WTC11 (cell line): ENCODE results near the gene CORO1C. TPM values are rescaled to one million over a fixed set of nuclear protein-coding genes. Genes with fewer than 3 reads are reported as not detected.

Source experiments
- ATAC-seq: fragments of 200-7000 bp; cut with Tn5 transposase; 2 replicates; pipeline ENCODE4 v1.10.0; 2021; ENCODE audit warnings: mild to moderate bottlenecking, moderate library complexity
- CTCF ChIA-PET: fragments of 300-600 bp; sonication (Branson Sonifier 250); formaldehyde crosslinking; loops from one replicate; lab custom pipeline; 2021; ENCODE audit warnings: antibody characterized with exemption; lab: Charles Lee
- POLR2A ChIA-PET: fragments of 350-600 bp; sonication (Branson Sonifier 250); formaldehyde crosslinking; loops from one replicate; lab custom pipeline; 2021; ENCODE audit warnings: antibody characterized with exemption; lab: Charles Lee
- DNase-seq: peaks from one replicate; pipeline ENCODE4 v3.0.0; 2021; ENCODE audit warnings: low spot score
- H3K27ac Mint-ChIP-seq: 2 replicates; pipeline ENCODE4 v1.8.0; 2021; ENCODE audit warnings: mixed read lengths
- H3K27me3 Mint-ChIP-seq: 2 replicates; pipeline ENCODE4 v1.8.0; 2021; ENCODE audit warnings: low read depth, mild to moderate bottlenecking, moderate library complexity, mixed read lengths
- H3K36me3 Mint-ChIP-seq: 2 replicates; pipeline ENCODE4 v1.8.0; 2021; ENCODE audit warnings: mixed read lengths
- H3K4me1 Mint-ChIP-seq: 2 replicates; pipeline ENCODE4 v1.8.0; 2022; ENCODE audit warnings: mixed read lengths
- H3K4me3 Mint-ChIP-seq: 2 replicates; pipeline ENCODE4 v1.8.0; 2021; ENCODE audit warnings: mild to moderate bottlenecking, moderate library complexity, mixed read lengths
- H3K9me3 Mint-ChIP-seq: 2 replicates; pipeline ENCODE4 v1.8.0; 2021; ENCODE audit warnings: mixed read lengths
- ATF3 ChIP-seq: sonication (generic); formaldehyde crosslinking; conservative IDR thresholded peaks from 2 replicates; pipeline ENCODE4 v1.8.1; 2022; ENCODE audit warnings: mild to moderate bottlenecking, missing genetic modification reagents
- CDX4 ChIP-seq: fragments of 250-450 bp; sonication (Bioruptor Pico); IDR thresholded peaks from 2 replicates; pipeline ENCODE4 v1.9.0; 2021; ENCODE audit warnings: moderate library complexity, mild to moderate bottlenecking, inconsistent platforms, borderline replicate concordance
- EMX1 ChIP-seq: fragments of 250-450 bp; sonication (Bioruptor Pico); IDR thresholded peaks from 2 replicates; pipeline ENCODE4 v1.8.0; 2021; ENCODE audit warnings: mild to moderate bottlenecking
- FOXP1 ChIP-seq: sonication (generic); formaldehyde crosslinking; IDR thresholded peaks from 2 replicates; pipeline ENCODE4 v1.8.0; 2022; ENCODE audit warnings: missing genetic modification reagents, mild to moderate bottlenecking, moderate library complexity, borderline replicate concordance
- PRDM15 ChIP-seq: sonication (generic); formaldehyde crosslinking; IDR thresholded peaks from 2 replicates; pipeline ENCODE4 v1.8.0; 2022; ENCODE audit warnings: missing genetic modification reagents
- SP1 ChIP-seq: sonication (generic); formaldehyde crosslinking; conservative IDR thresholded peaks from 2 replicates; pipeline ENCODE4 v1.8.1; 2022; ENCODE audit warnings: missing genetic modification reagents
- ZNF263 ChIP-seq: sonication (generic); formaldehyde crosslinking; IDR thresholded peaks from 2 replicates; pipeline ENCODE4 v1.8.1; 2022; ENCODE audit warnings: low read depth, mild to moderate bottlenecking, moderate library complexity, missing genetic modification reagents
- ZNF425 ChIP-seq: fragments of 250-450 bp; sonication (Bioruptor Pico); conservative IDR thresholded peaks from 2 replicates; pipeline ENCODE4 v1.9.0; 2021; ENCODE audit warnings: mild to moderate bottlenecking
- ZNF532 ChIP-seq: fragments of 250-450 bp; sonication (Bioruptor Pico); IDR thresholded peaks from 2 replicates; pipeline ENCODE4 v1.9.0; 2021; ENCODE audit warnings: mild to moderate bottlenecking, borderline replicate concordance
- total RNA-seq: library from RNA; stranded (reverse); gene quantifications from 3 replicates; pipeline ENCODE4 v1.2.3, GENCODE V29; 2021

CORO1C gene
- total RNA-seq, 1 experiment from 2014 or later = 113 TPM

GRCh38 chr12:108645686-108646599 is 85.4 kb downstream of the CORO1C start:
- 0 out of 2 replicates have a peak, but pooled peaks cover 10% of the 10 kb centered on the region for H3K4me1 Mint-ChIP-seq
- no peaks in the 10 kb centered on the region for H3K9me3 Mint-ChIP-seq
- no peak for TF ChIP-seq FOXP1 (CRISPR knock-in tag)
- TF ChIP-seq ZNF425 = no peak
- TF ChIP-seq EMX1 = no peak
- no peak for TF ChIP-seq CDX4 (CRISPR knock-in tag)
- no peak for TF ChIP-seq ZNF532 (CRISPR knock-in tag)
- no peak for TF ChIP-seq SP1 (CRISPR knock-in tag)
- no peak for TF ChIP-seq ATF3 (CRISPR knock-in tag)
- TF ChIP-seq ZNF263 = no peak
- CTCF ChIA-PET = interaction anchor here (1.0 to 1.5 kb wide), 5 partner anchors 20 to 156 kb away, joined by 3 to 8 read pairs (median 5); partner anchors contain the start of gene ISCU
- H3K27ac Mint-ChIP-seq = peak overlapping the region; percentile 9; the same call in 1 of the 2 replicates
- no peaks in the 10 kb centered on the region for H3K27me3 Mint-ChIP-seq
- no peak overlapping the region for H3K4me3 Mint-ChIP-seq
- peaks cover 44% of the 10 kb centered on the region for H3K36me3 Mint-ChIP-seq
- DNase-seq (no peak), ATAC-seq (no peak)
- POLR2A ChIA-PET = no interaction called here

- DNase-seq = no peak
- ChIA-PET POLR2A (no interaction called here), CTCF (no interaction called here)
- H3K27me3 Mint-ChIP-seq = no peaks in the 10 kb centered on the region
- no peak overlapping the region for H3K4me3 Mint-ChIP-seq
- H3K9me3 Mint-ChIP-seq = no peaks in the 10 kb centered on the region
- peak overlapping the region; percentile 33; the same call in 1 of the 2 replicates for H3K27ac Mint-ChIP-seq
- peaks cover 14% of the 10 kb centered on the region; the same call in 1 of the 2 replicates for H3K4me1 Mint-ChIP-seq
- peaks cover 39% of the 10 kb centered on the region for H3K36me3 Mint-ChIP-seq
- TF ChIP-seq PRDM15 (no peak), ZNF425 (no peak)
- ATAC-seq = no peak
Observed at GRCh38 chr12:108644811-108645120, 86.6 kb downstream of the CORO1C start.
